ENCODE data around the gene PDE8A. TPM values are rescaled to one million over a fixed set of nuclear protein-coding genes. Genes with fewer than 3 reads are reported as not detected.

PDE8A gene
- total and polyA plus RNA-seq, 2 donors (not counting 1 experiment from before 2014, with no cell fraction given): 17.7 to 26.3 TPM

DNA sequence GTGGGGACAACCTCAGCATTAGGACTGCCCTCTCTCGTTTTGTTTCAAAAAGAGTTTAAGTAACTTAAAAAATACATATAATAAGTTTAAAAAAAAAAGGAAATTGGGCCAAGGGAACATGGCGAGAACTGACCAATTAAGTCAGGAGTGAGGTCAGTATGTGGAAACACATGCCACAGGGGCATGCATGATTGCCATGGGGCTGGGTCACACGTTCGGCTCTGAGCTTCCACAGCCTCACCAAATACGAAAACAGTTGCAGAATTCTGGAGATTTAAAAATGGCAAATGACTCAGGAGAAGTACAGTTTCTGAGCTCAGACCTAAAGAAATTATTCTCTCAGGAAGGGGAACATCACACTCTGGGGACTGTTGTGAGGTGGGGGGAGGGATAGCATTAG lies 24.1 kb downstream of the PDE8A start:
- no peak overlapping the region for H3K27ac ChIP-seq (ENCODE audit: insufficient read depth, low read length)
- H4K20me1 ChIP-seq (ENCODE audit: control insufficient read depth, extremely low read depth, insufficient read depth, low read length): no peaks in the 10 kb centered on the region
- H3K9me3 ChIP-seq (ENCODE audit: control insufficient read depth, insufficient read depth, low read depth, low read length): no peaks in the 10 kb centered on the region
- no peak overlapping the region for H3K4me2 ChIP-seq (ENCODE audit: extremely low read depth, insufficient read depth, low read length)
- H3K27me3 ChIP-seq (ENCODE audit: control insufficient read depth, insufficient read depth, low read length): no peaks in the 10 kb centered on the region
- no peak overlapping the region for H2AFZ ChIP-seq (ENCODE audit: low read length)
- no peaks in the 10 kb centered on the region for H3K79me2 ChIP-seq (ENCODE audit: control insufficient read depth, insufficient read depth, low read length)
- no peaks in the 10 kb centered on the region for H3K4me1 ChIP-seq (ENCODE audit: control insufficient read depth, extremely low read depth, insufficient read depth, low read length)
- no peak for DNase-seq (ENCODE audit: low read depth in 2 of 2)
- no peak overlapping the region for H3K9ac ChIP-seq (ENCODE audit: insufficient read depth, low read length)
- TF ChIP-seq, protein P1, sequence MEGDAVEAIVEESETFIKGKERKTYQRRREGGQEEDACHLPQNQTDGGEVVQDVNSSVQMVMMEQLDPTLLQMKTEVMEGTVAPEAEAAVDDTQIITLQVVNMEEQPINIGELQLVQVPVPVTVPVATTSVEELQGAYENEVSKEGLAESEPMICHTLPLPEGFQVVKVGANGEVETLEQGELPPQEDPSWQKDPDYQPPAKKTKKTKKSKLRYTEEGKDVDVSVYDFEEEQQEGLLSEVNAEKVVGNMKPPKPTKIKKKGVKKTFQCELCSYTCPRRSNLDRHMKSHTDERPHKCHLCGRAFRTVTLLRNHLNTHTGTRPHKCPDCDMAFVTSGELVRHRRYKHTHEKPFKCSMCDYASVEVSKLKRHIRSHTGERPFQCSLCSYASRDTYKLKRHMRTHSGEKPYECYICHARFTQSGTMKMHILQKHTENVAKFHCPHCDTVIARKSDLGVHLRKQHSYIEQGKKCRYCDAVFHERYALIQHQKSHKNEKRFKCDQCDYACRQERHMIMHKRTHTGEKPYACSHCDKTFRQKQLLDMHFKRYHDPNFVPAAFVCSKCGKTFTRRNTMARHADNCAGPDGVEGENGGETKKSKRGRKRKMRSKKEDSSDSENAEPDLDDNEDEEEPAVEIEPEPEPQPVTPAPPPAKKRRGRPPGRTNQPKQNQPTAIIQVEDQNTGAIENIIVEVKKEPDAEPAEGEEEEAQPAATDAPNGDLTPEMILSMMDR (conservative IDR thresholded peaks at IDR 0.05 in 1 of 2, IDR thresholded peaks at IDR 0.05 in 1 of 2; ENCODE audit: low read depth in 1 of 2, low read length in 2 of 2): no peak
- no peak for TF ChIP-seq EZH2 (IDR thresholded peaks at IDR 0.05; ENCODE audit: low read length, missing control alignments)
- no peak overlapping the region for H3K4me3 ChIP-seq (replicated peaks in 1 of 4; ENCODE audit: control extremely low read depth in 1 of 4, insufficient read depth in 1 of 4, low read depth in 3 of 4, low read length in 4 of 4)
- H3K36me3 ChIP-seq (ENCODE audit: control insufficient read depth, insufficient read depth, low read length): no peaks in the 10 kb centered on the region

DNA sequence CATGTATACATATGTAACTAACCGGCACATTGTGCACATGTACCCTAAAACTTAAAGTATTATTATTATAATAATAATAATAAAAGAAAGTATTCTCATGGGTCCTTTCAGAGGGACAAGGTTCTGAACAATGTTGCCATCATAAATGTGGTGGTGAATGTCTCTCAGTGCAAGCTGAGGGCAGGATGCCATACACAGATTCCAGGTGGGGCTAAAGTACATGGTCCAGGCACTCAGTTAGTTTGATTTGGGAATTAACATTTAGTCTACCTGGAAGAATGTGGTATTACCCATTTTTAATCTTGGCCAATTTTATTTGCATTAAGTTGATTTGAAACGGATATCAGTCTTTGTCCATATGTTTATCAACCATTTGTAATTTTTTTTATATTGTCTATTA lies 24.5 kb downstream of the PDE8A start:
- H3K27ac ChIP-seq (ENCODE audit: insufficient read depth, low read length): no peak overlapping the region
- H3K9me3 ChIP-seq (ENCODE audit: control insufficient read depth, insufficient read depth, low read depth, low read length): no peaks in the 10 kb centered on the region
- H3K4me3 ChIP-seq (replicated peaks in 1 of 4; ENCODE audit: control extremely low read depth in 1 of 4, insufficient read depth in 1 of 4, low read depth in 3 of 4, low read length in 4 of 4): no peak overlapping the region
- H3K4me1 ChIP-seq (ENCODE audit: control insufficient read depth, extremely low read depth, insufficient read depth, low read length): no peaks in the 10 kb centered on the region
- H4K20me1 ChIP-seq (ENCODE audit: control insufficient read depth, extremely low read depth, insufficient read depth, low read length): no peaks in the 10 kb centered on the region
- no peak overlapping the region for H3K9ac ChIP-seq (ENCODE audit: insufficient read depth, low read length)
- DNase-seq (ENCODE audit: low read depth in 2 of 2): no peak
- H3K36me3 ChIP-seq (ENCODE audit: control insufficient read depth, insufficient read depth, low read length): no peaks in the 10 kb centered on the region
- H2AFZ ChIP-seq (ENCODE audit: low read length): no peak overlapping the region
- no peaks in the 10 kb centered on the region for H3K27me3 ChIP-seq (ENCODE audit: control insufficient read depth, insufficient read depth, low read length)
- H3K79me2 ChIP-seq (ENCODE audit: control insufficient read depth, insufficient read depth, low read length): no peaks in the 10 kb centered on the region
- H3K4me2 ChIP-seq (ENCODE audit: extremely low read depth, insufficient read depth, low read length): no peak overlapping the region
- TF ChIP-seq, protein P1 (conservative IDR thresholded peaks at IDR 0.05 in 1 of 2, IDR thresholded peaks at IDR 0.05 in 1 of 2; ENCODE audit: low read depth in 1 of 2, low read length in 2 of 2): no peak
- TF ChIP-seq EZH2 (IDR thresholded peaks at IDR 0.05; ENCODE audit: low read length, missing control alignments): no peak

DNA sequence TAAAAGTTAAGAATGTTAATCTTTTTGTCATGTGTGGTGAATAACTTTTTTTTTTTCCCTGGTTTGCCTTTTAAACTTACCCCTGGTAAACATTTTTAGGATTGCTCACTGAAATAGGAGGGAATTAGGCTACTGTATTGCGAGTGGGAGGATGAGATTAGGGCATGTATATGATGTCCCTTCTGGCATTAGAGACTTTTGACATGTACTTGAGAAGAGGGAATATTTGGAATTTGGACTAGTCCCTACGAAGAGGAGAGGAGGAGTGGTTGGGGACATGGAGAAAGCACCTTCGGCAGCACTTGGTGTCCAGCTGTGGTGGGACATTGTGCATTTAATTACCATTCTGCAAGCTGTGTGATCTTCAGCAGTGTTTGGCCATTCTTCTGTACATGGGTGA lies 25.0 kb downstream of the PDE8A start:
- no peak overlapping the region for H3K4me2 ChIP-seq (ENCODE audit: extremely low read depth, insufficient read depth, low read length)
- H3K4me1 ChIP-seq (ENCODE audit: control insufficient read depth, extremely low read depth, insufficient read depth, low read length): no peaks in the 10 kb centered on the region
- DNase-seq (ENCODE audit: low read depth in 2 of 2): no peak
- H3K36me3 ChIP-seq (ENCODE audit: control insufficient read depth, insufficient read depth, low read length): no peaks in the 10 kb centered on the region
- no peak overlapping the region for H3K9ac ChIP-seq (ENCODE audit: insufficient read depth, low read length)
- H3K27ac ChIP-seq (ENCODE audit: insufficient read depth, low read length): no peak overlapping the region
- no peaks in the 10 kb centered on the region for H3K79me2 ChIP-seq (ENCODE audit: control insufficient read depth, insufficient read depth, low read length)
- H3K9me3 ChIP-seq (ENCODE audit: control insufficient read depth, insufficient read depth, low read depth, low read length): no peaks in the 10 kb centered on the region
- H2AFZ ChIP-seq (ENCODE audit: low read length): no peak overlapping the region
- TF ChIP-seq, protein P1 (conservative IDR thresholded peaks at IDR 0.05 in 1 of 2, IDR thresholded peaks at IDR 0.05 in 1 of 2; ENCODE audit: low read depth in 1 of 2, low read length in 2 of 2): no peak
- TF ChIP-seq EZH2 (IDR thresholded peaks at IDR 0.05; ENCODE audit: low read length, missing control alignments): no peak
- H3K27me3 ChIP-seq (ENCODE audit: control insufficient read depth, insufficient read depth, low read length): no peaks in the 10 kb centered on the region
- H3K4me3 ChIP-seq (replicated peaks in 1 of 4; ENCODE audit: control extremely low read depth in 1 of 4, insufficient read depth in 1 of 4, low read depth in 3 of 4, low read length in 4 of 4): no peak overlapping the region
- no peaks in the 10 kb centered on the region for H4K20me1 ChIP-seq (ENCODE audit: control insufficient read depth, extremely low read depth, insufficient read depth, low read length)
